H1 (cell line): ENCODE measurements around the gene SNX15. TPM values are rescaled to one million over a fixed set of nuclear protein-coding genes. Genes with fewer than 3 reads are reported as not detected.

Experiments used
- CTCF ChIA-PET: fragments of 300-600 bp; sonication (Branson Sonifier 250); formaldehyde crosslinking; loops from one replicate; lab custom pipeline; 2021; ENCODE audit not compliant: partially characterized antibody; lab: Charles Lee
- POLR2A ChIA-PET: fragments of 300-600 bp; sonication (Branson Sonifier 250); formaldehyde crosslinking; loops from one replicate; lab custom pipeline; 2021; ENCODE audit warnings: inconsistent platforms; ENCODE audit not compliant: partially characterized antibody; lab: Charles Lee
- DNase-seq, 2 experiments: peaks; one replicate each; pipeline versions ENCODE4 v3.0.0 to v3.0.0-alpha.2; 2010 to 2022; ENCODE audit warnings: low spot score in 2 of 2, low read depth in 1 of 2, mixed read lengths in 1 of 2
- FAIRE-seq: peaks from 2 replicates; lab custom pipeline; 2011; peaks lifted over from hg19 to GRCh38; lab: Jason Lieb, UNC
- H2AFZ ChIP-seq: 2 replicates; pipeline ENCODE4 v1.8.1; 2012; ENCODE audit warnings: low read length, inconsistent platforms
- H2AK5ac ChIP-seq: 2 replicates; pipeline ENCODE4 v1.6.1; 2013; ENCODE audit warnings: low read depth, low read length
- H2BK120ac ChIP-seq: replicated peaks from 2 replicates; pipeline ENCODE3; 2013; ENCODE audit warnings: low read depth, low read length, inconsistent platforms
- H2BK12ac ChIP-seq: 2 replicates; pipeline ENCODE4 v1.6.1; 2013; ENCODE audit warnings: low read depth, low read length
- H2BK15ac ChIP-seq: 2 replicates; pipeline ENCODE4 v1.6.1; 2013; ENCODE audit warnings: low read length
- H2BK20ac ChIP-seq: 2 replicates; pipeline ENCODE4 v1.6.1; 2013; ENCODE audit warnings: low read length
- H2BK5ac ChIP-seq: 2 replicates; pipeline ENCODE4 v1.6.1; 2013; ENCODE audit warnings: low read depth, low read length
- H3K14ac ChIP-seq: 2 replicates; pipeline ENCODE4 v1.6.1; 2013; ENCODE audit warnings: inconsistent platforms; ENCODE audit not compliant: insufficient read length
- H3K18ac ChIP-seq: 2 replicates; pipeline ENCODE4 v1.6.1; 2013; ENCODE audit warnings: low read length; ENCODE audit errors: extremely low read depth
- H3K23ac ChIP-seq: 2 replicates; pipeline ENCODE4 v1.6.1; 2013; ENCODE audit warnings: inconsistent platforms; ENCODE audit not compliant: insufficient read length
- H3K23me2 ChIP-seq: 2 replicates; pipeline ENCODE4 v1.6.1; 2013; ENCODE audit warnings: low read depth, low read length
- H3K27ac ChIP-seq: 2 replicates; pipeline ENCODE4 v1.6.1; 2011; ENCODE audit warnings: low read depth, low read length, inconsistent platforms
- H3K27me3 ChIP-seq, 4 experiments: replicated peaks in 1 of 4; 1 replicate in 1 of 4; 2 replicates in 3 of 4; pipeline versions ENCODE4 v1.6.1 to v1.8.1; 2011 to 2013; ENCODE audit warnings: low read length in 3 of 4, mild to moderate bottlenecking in 3 of 4, inconsistent platforms in 2 of 4, mixed read lengths in 2 of 4, moderate library complexity in 1 of 4; ENCODE audit not compliant: control insufficient read depth in 3 of 4, insufficient read depth in 3 of 4; ENCODE audit errors: extremely low read depth in 1 of 4
- H3K36me3 ChIP-seq, 4 experiments: 2 replicates each; pipeline versions ENCODE4 v1.6.1 to v1.8.1; 2011 to 2013; ENCODE audit warnings: mild to moderate bottlenecking in 4 of 4, low read length in 3 of 4, moderate library complexity in 2 of 4, control low read depth in 1 of 4, inconsistent platforms in 1 of 4; ENCODE audit not compliant: insufficient read depth in 4 of 4, control insufficient read depth in 2 of 4
- H3K4ac ChIP-seq: replicated peaks from 2 replicates; pipeline ENCODE3; 2013; ENCODE audit warnings: low read length, low read depth, mixed read lengths, inconsistent platforms; ENCODE audit not compliant: insufficient read length
- H3K4me1 ChIP-seq, 4 experiments: replicated peaks in 1 of 4; 1 replicate in 1 of 4; 2 replicates in 3 of 4; pipeline versions ENCODE4 v1.6.1 to v1.8.1; 2011 to 2013; ENCODE audit warnings: low read length in 3 of 4, inconsistent platforms in 2 of 4, mixed read lengths in 1 of 4; ENCODE audit not compliant: insufficient read depth in 4 of 4, control insufficient read depth in 3 of 4
- H3K4me2 ChIP-seq, 2 experiments: 2 replicates each; pipeline versions ENCODE4 v1.6.1 to v1.8.1; 2011 to 2013; ENCODE audit warnings: low read depth in 2 of 2, low read length in 2 of 2, control low read depth in 1 of 2, inconsistent platforms in 1 of 2, mild to moderate bottlenecking in 1 of 2; ENCODE audit not compliant: insufficient read depth in 1 of 2
- H3K4me3 ChIP-seq, 4 experiments: fragments of 200-600, 300-600 bp in 1 of 4; sonication (generic), shearing (Covaris generic), sonication (Bioruptor Twin) in 1 of 4; 2 replicates each; pipeline versions ENCODE4 v1.5.1 to v1.8.1; 2011 to 2016; ENCODE audit warnings: low read length in 4 of 4, low read depth in 3 of 4, control low read depth in 2 of 4, inconsistent platforms in 2 of 4, mild to moderate bottlenecking in 2 of 4, mixed read lengths in 1 of 4, moderate library complexity in 1 of 4; ENCODE audit not compliant: insufficient read depth in 2 of 4; ENCODE audit errors: extremely low read depth in 1 of 4
- H3K56ac ChIP-seq: replicated peaks from 2 replicates; pipeline ENCODE3; 2013; ENCODE audit warnings: low read depth, mild to moderate bottlenecking, mixed read lengths, low read length, inconsistent platforms; ENCODE audit not compliant: insufficient read length
- H3K79me1 ChIP-seq: 2 replicates; pipeline ENCODE4 v1.6.1; 2013; ENCODE audit warnings: low read depth, low read length, control low read depth
- H3K79me2 ChIP-seq, 2 experiments: 2 replicates each; pipeline versions ENCODE4 v1.6.1 to v1.8.1; 2012 to 2013; ENCODE audit warnings: low read length in 2 of 2, mild to moderate bottlenecking in 2 of 2, inconsistent platforms in 1 of 2; ENCODE audit not compliant: insufficient read depth in 2 of 2, control insufficient read depth in 1 of 2
- H3K9ac ChIP-seq, 4 experiments: replicated peaks in 1 of 4; 1 replicate in 1 of 4; 2 replicates in 3 of 4; pipeline versions ENCODE4 v1.6.1 to v1.8.1; 2011 to 2013; ENCODE audit warnings: low read depth in 3 of 4, low read length in 3 of 4, control low read depth in 2 of 4, mild to moderate bottlenecking in 2 of 4, moderate library complexity in 2 of 4, inconsistent platforms in 1 of 4; ENCODE audit errors: extremely low read depth in 1 of 4
- H3K9me3 ChIP-seq, 2 experiments: 2 replicates each; pipeline versions ENCODE4 v1.6.1 to v1.8.1; 2012 to 2013; ENCODE audit warnings: mild to moderate bottlenecking in 2 of 2, moderate library complexity in 2 of 2, control low read depth in 1 of 2, inconsistent platforms in 1 of 2, low read depth in 1 of 2, low read length in 1 of 2, mixed read lengths in 1 of 2; ENCODE audit not compliant: insufficient read depth in 2 of 2
- H4K20me1 ChIP-seq, 2 experiments: replicated peaks in 1 of 2; 2 replicates each; pipeline versions ENCODE3 to v1.8.1; 2011 to 2013; ENCODE audit warnings: inconsistent platforms in 2 of 2, low read length in 2 of 2, mild to moderate bottlenecking in 1 of 2; ENCODE audit not compliant: insufficient read depth in 2 of 2, control insufficient read depth in 1 of 2
- H4K5ac ChIP-seq: 2 replicates; pipeline ENCODE4 v1.6.1; 2013; ENCODE audit warnings: low read length, low read depth, mixed read lengths, inconsistent platforms; ENCODE audit not compliant: insufficient read length
- H4K8ac ChIP-seq: 2 replicates; pipeline ENCODE4 v1.8.0; 2013; ENCODE audit warnings: mild to moderate bottlenecking, moderate library complexity, low read length, inconsistent platforms; ENCODE audit not compliant: insufficient read depth; ENCODE audit errors: extremely low read depth
- H4K91ac ChIP-seq: replicated peaks from 2 replicates; pipeline ENCODE3; 2013; ENCODE audit warnings: low read length, mixed read lengths, inconsistent platforms; ENCODE audit not compliant: insufficient read length
- BACH1 ChIP-seq: IDR thresholded peaks from 2 replicates; pipeline ENCODE4 v1.6.1; 2012; ENCODE audit warnings: low read length, improper control_type of control experiment
- CBX8 ChIP-seq: fragments of 300-800, 300-1000 bp; sonication (generic); IDR thresholded peaks from 2 replicates; pipeline ENCODE4 v1.7.1; 2016; ENCODE audit warnings: low read depth, low read length, borderline replicate concordance
- CTBP2 ChIP-seq: IDR thresholded peaks from 2 replicates; pipeline ENCODE4 v1.7.0; 2011; ENCODE audit warnings: borderline replicate concordance, mild to moderate bottlenecking, moderate library complexity, mixed read lengths, low read length; ENCODE audit not compliant: insufficient read depth, insufficient read length
- E2F6 ChIP-seq: IDR thresholded peaks from 2 replicates; pipeline ENCODE4 v1.6.1; 2012; ENCODE audit warnings: inconsistent platforms
- FOSL1 ChIP-seq: IDR thresholded peaks from 2 replicates; pipeline ENCODE4 v1.6.1; 2011; ENCODE audit warnings: mild to moderate bottlenecking, low read depth, low read length, moderate library complexity; ENCODE audit not compliant: insufficient read depth
- KDM4A ChIP-seq: IDR thresholded peaks from one replicate; pipeline ENCODE4 v1.7.1; 2012; ENCODE audit warnings: low read depth, mild to moderate bottlenecking, moderate library complexity, low read length, inconsistent platforms; ENCODE audit not compliant: severe bottlenecking
- NANOG ChIP-seq: IDR thresholded peaks from 2 replicates; pipeline ENCODE4 v1.6.1; 2011; ENCODE audit warnings: low read length, low read depth, mild to moderate bottlenecking, inconsistent platforms; ENCODE audit not compliant: insufficient read depth, poor library complexity, severe bottlenecking
- PHF8 ChIP-seq: fragments of 200-600 bp; sonication (generic); conservative IDR thresholded peaks from 2 replicates; pipeline ENCODE4 v1.7.1; 2012; ENCODE audit warnings: low read depth, mild to moderate bottlenecking, inconsistent platforms, low read length, moderate library complexity
- RAD21 ChIP-seq, 2 experiments: IDR thresholded peaks in 1 of 2; conservative IDR thresholded peaks in 1 of 2; 2 replicates each; pipeline ENCODE4 v1.6.1; 2011; ENCODE audit warnings: low read depth in 2 of 2, low read length in 2 of 2, improper control_type of control experiment in 1 of 2, inconsistent platforms in 1 of 2, mild to moderate bottlenecking in 1 of 2, moderate library complexity in 1 of 2
- SIX5 ChIP-seq: IDR thresholded peaks from 2 replicates; pipeline ENCODE4 v1.6.1; 2011; ENCODE audit warnings: mild to moderate bottlenecking, low read depth, low read length
- WGBS, 2 experiments: shearing (Covaris generic) in 1 of 2; methylation state at CpG; one replicate each; pipeline versions ENCODE4 v1.1.6 to v1.1.7; 2013 to 2015; ENCODE audit warnings: low lambda C conversion rate in 2 of 2, mixed read lengths in 2 of 2, inconsistent platforms in 1 of 2, low coverage in 1 of 2, missing lambda C conversion rate in 1 of 2; ENCODE audit not compliant: insufficient replicate concordance in 2 of 2, insufficient coverage in 1 of 2, insufficient read length in 1 of 2; ENCODE audit errors: extremely low coverage in 1 of 2, missing lambda C conversion rate in 1 of 2; 5-methylcytosine and 5-hydroxymethylcytosine counted together
- polyA plus RNA-seq, 7 experiments: library from polyadenylated mRNA; depleted of rRNA in 3 of 7; stranded (reverse) in 5 of 7; unstranded in 2 of 7; fragments of >200 nt in 5 of 7; fragments of 200-250 nt in 2 of 7; gene quantifications; 1 replicate in 5 of 7; 2 replicates in 1 of 7; 4 replicates in 1 of 7; pipeline versions ENCODE4 v1.2.1 to v1.2.3, GENCODE V29; 2011 to 2013; ENCODE audit warnings: missing spikeins in 2 of 7, mixed read lengths in 2 of 7
- total RNA-seq: library from RNA; stranded (reverse); fragmentation: NEBNext Ultra II Directional; extraction: Animal tissue kit (Norgen Biotek cat#: 25700); gene quantifications from 2 replicates; pipeline ENCODE4 v1.2.1, GENCODE V29; 2021
- TF ChIP-seq, protein P1 (sequence below): IDR thresholded peaks from 2 replicates; pipeline ENCODE4 v1.6.1; 2011; ENCODE audit warnings: low read depth, mild to moderate bottlenecking, low read length; ENCODE audit not compliant: insufficient read depth

Gene SNX15
- total and polyA plus RNA-seq, 2 of the 8 experiments (the other 6 are each of a cell fraction or from before 2014, with no cell fraction given) = 13.0 to 18.3 TPM

DNA sequence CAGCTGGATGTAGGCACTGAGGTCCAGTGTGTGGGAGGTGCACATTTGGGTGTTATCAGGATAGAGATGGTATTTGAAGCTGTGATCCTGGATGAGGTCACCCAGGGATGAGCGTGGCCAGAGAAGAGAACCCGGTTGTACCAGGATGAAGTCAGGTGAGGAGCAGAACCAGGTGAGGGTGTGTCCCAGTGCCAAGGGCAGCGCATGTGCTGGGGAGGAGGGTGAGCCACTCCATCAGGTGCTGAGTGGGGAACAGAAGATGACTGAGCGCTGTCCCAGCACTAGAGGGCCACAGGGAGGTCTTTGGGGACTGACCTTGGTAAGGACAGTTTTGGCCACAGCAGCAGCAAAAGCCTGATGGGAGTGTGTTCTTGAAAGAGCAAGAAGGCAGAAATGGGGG, 10.5 kb upstream of the SNX15 start:
- DNase-seq (no peak), FAIRE-seq (no peak)
- peak overlapping the region; percentile 3; the same call in 1 of the 2 replicates for H4K8ac ChIP-seq
- H3K79me2 ChIP-seq = peaks cover 0 to 10% of the 10 kb centered on the region in 2 experiments; a peak in 1 of 4 replicates
- no peak overlapping the region for H3K23ac ChIP-seq
- peaks cover 0 to 7% (median under 1%) of the 10 kb centered on the region in 4 experiments; a peak in 4 of 7 replicates for H3K4me1 ChIP-seq
- no peak overlapping the region for H3K14ac ChIP-seq
- no peak overlapping the region for H2BK120ac ChIP-seq
- H2BK15ac ChIP-seq = no peak overlapping the region
- WGBS, 2 experiments = 92% methylated on average over 4 of the region's 4 CpGs; no CpG with 5 or more reads in 1 of the 2 experiments
- no peak overlapping the region for H2BK5ac ChIP-seq
- no peak overlapping the region for H3K18ac ChIP-seq
- H3K23me2 ChIP-seq = peaks cover 2% of the 10 kb centered on the region; the same call in 1 of the 2 replicates
- no peaks in the 10 kb centered on the region for H3K79me1 ChIP-seq
- no peak overlapping the region for H2AK5ac ChIP-seq
- no peak overlapping the region for H3K4ac ChIP-seq
- no peak overlapping the region for H2AFZ ChIP-seq
- CTCF ChIA-PET = interaction anchor here (0.8 to 2.0 kb wide), 8 partner anchors 13 to 171 kb away, joined by 3 to 4 read pairs (median 3); partner anchors contain the start of gene BATF2
- no peak overlapping the region for H2BK20ac ChIP-seq
- H4K91ac ChIP-seq = no peak overlapping the region
- no peak overlapping the region for H3K9ac ChIP-seq
- no peaks in the 10 kb centered on the region for H3K9me3 ChIP-seq
- peak overlapping the region; percentile 12; the same call in 1 of the 2 replicates for H2BK12ac ChIP-seq
- no peak overlapping the region for H3K4me3 ChIP-seq
- H3K27me3 ChIP-seq = no peaks in the 10 kb centered on the region
- no peak overlapping the region for H3K4me2 ChIP-seq
- H4K5ac ChIP-seq = peak overlapping the region; percentile 7
- peaks cover 3 to 26% (median 15%) of the 10 kb centered on the region in 4 experiments; a peak in 6 of 8 replicates for H3K36me3 ChIP-seq
- POLR2A ChIA-PET = interaction anchor here (1.2 to 1.5 kb wide), 2 partner anchors 66 to 141 kb away, joined by 3 to 4 read pairs; no protein-coding TSS in a partner anchor
- peaks cover 3 to 6% of the 10 kb centered on the region in 2 experiments for H4K20me1 ChIP-seq
- H3K27ac ChIP-seq = no peak overlapping the region
- no peak overlapping the region for H3K56ac ChIP-seq
- no peak for TF ChIP-seq PHF8
- no peak for TF ChIP-seq FOSL1
- TF ChIP-seq CTBP2 = no peak
- no peak for TF ChIP-seq E2F6
- no peak for TF ChIP-seq CBX8
- TF ChIP-seq BACH1 = no peak
- TF ChIP-seq NANOG = no peak
- TF ChIP-seq KDM4A = no peak
- TF ChIP-seq RAD21 (IDR thresholded peaks at IDR 0.05 in 1 of 2, conservative IDR thresholded peaks at IDR 0.05 in 1 of 2; ENCODE audit: low read depth in 2 of 2, low read length in 2 of 2) = peak; percentile 3 to 31; a peak in 2 of 4 replicates
- TF ChIP-seq, protein P1, sequence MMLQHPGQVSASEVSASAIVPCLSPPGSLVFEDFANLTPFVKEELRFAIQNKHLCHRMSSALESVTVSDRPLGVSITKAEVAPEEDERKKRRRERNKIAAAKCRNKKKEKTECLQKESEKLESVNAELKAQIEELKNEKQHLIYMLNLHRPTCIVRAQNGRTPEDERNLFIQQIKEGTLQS = no peak
- TF ChIP-seq SIX5 = no peak
